ENCODE data around the gene MCM3AP.

Gene MCM3AP

DNA sequence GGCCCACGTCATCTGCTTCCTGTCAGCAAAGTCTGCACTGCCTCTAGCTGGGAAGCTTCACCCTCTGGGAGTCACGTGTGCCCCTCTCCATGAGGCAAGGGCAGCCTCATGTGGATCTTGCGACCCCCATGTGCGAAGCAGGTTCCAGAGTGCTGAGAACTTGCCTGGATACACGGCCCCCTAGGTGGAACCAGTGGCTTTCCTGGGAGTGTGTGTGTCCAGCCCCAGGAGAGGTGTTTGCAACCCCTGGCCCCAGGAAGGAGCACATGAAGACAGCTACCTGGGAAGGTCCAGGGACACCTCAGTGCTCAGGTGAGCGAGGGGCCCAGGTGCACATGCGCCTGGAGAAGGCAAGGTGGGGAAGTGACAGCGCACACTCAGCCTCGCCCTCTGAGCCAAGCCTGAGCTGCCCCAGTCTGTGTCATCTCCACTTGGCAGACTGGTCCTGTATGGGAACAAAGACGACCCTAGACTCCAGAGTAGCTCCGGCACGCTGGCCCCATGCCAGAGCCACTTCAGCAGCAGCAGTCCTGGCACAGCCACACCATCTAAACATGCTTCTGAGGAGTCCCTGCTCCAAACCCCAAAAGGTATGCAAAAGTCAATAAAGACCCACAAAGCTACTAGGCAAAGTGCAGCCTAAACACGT, 65.7 kb downstream of the MCM3AP start:
- H3K4me3 ChIP-seq (ENCODE audit: low read depth, low read length), result no peak overlapping the region
- TF ChIP-seq, protein P1, sequence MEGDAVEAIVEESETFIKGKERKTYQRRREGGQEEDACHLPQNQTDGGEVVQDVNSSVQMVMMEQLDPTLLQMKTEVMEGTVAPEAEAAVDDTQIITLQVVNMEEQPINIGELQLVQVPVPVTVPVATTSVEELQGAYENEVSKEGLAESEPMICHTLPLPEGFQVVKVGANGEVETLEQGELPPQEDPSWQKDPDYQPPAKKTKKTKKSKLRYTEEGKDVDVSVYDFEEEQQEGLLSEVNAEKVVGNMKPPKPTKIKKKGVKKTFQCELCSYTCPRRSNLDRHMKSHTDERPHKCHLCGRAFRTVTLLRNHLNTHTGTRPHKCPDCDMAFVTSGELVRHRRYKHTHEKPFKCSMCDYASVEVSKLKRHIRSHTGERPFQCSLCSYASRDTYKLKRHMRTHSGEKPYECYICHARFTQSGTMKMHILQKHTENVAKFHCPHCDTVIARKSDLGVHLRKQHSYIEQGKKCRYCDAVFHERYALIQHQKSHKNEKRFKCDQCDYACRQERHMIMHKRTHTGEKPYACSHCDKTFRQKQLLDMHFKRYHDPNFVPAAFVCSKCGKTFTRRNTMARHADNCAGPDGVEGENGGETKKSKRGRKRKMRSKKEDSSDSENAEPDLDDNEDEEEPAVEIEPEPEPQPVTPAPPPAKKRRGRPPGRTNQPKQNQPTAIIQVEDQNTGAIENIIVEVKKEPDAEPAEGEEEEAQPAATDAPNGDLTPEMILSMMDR (conservative IDR thresholded peaks at IDR 0.05; ENCODE audit: low read depth, low read length), result no peak
- DNase-seq (ENCODE audit: low read depth), result peak; percentile 12

- TF ChIP-seq, protein P1 (conservative IDR thresholded peaks at IDR 0.05; ENCODE audit: low read depth, low read length), result no peak
- no peak overlapping the region for H3K4me3 ChIP-seq (ENCODE audit: low read depth, low read length)
- no peak for DNase-seq (ENCODE audit: low read depth)
These were observed 66.4 kb downstream of the MCM3AP start for GRCh38 chr21:46218906-46219590.

GRCh38 chr21:46217511-46218196, 67.8 kb downstream of the MCM3AP start:
- no peak for DNase-seq (ENCODE audit: low read depth)
- H3K4me3 ChIP-seq (ENCODE audit: low read depth, low read length), result no peak overlapping the region
- TF ChIP-seq, protein P1 (conservative IDR thresholded peaks at IDR 0.05; ENCODE audit: low read depth, low read length), result no peak

DNA sequence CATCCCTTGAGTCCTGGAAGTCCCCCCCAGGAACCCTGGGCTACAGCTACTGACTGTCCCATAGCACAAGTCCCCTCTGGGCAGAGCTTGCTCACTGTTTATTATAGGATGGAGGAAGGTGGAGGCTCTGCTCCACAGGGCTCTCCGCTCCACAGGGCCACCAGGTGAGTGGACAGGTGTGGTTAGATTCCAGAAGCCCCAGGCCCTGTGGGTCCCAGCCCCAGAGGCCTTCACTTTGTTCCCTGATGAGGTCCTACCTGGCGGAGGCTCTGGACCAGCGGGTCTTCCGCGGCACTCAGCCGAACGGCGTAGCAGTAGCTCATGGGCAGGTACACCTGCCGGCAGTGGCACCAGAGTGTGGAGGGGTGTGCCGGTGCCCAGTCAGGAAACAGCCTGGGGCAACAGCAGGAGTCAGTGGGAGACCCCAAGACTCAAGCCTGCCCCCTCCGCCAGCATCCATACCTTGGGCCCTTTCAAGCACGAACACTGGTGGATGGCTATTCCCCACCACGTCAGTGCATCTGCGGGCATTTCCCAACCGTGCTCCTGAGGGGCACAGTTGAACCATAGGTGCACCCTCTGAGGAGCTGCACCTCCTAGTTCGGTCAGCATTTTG, 69.2 kb downstream of the MCM3AP start:
- TF ChIP-seq, protein P1 (conservative IDR thresholded peaks at IDR 0.05; ENCODE audit: low read depth, low read length), result no peak
- H3K4me3 ChIP-seq (ENCODE audit: low read depth, low read length), result no peak overlapping the region
- no peak for DNase-seq (ENCODE audit: low read depth)

- no peak for DNase-seq (ENCODE audit: low read depth)
- TF ChIP-seq, protein P1 (conservative IDR thresholded peaks at IDR 0.05; ENCODE audit: low read depth, low read length), result no peak
- H3K4me3 ChIP-seq (ENCODE audit: low read depth, low read length), result no peak overlapping the region
These were observed 69.8 kb downstream of the MCM3AP start for GRCh38 chr21:46215436-46216131.

DNA sequence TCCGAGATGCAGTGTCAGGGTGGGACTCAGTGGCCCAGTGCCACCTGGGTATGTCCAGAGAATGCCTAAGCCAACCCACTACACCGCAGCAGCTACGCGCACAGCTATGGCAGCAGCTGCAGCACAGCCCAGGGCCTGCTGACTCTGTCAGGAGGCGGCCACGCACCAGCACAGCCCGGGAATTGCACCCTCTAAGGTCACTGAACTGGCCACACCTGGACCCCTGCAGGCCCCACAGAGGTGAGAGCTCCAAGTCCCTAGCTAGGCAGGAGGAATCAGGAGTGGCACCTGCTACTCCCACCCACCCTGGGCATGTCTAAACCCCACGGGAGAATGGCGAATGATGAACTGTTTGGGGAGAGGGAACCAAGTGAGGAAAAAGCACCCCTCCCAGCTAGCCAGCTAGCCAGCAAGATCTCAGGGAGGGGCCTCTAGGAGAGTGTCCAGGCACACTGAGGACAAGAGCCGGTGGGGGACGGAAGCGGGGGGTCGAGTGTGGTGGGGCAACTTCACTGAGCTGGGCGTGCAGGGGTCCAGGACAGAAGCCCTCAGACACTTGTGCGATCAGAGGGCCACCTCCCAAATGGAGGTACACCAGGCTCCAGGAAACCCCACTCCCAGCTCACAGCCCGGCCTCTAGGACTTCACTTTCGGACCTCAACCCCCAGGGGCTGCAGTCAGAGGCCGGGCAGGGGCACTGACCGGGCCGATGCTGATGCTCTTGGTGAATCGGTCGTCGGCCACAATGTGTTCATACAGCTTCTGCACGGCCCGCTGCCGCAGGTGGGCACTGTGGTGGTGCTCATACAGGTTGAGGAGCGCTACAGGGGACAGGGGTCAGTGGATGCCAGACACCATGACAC, 70.7 kb downstream of the MCM3AP start:
- TF ChIP-seq, protein P1 (conservative IDR thresholded peaks at IDR 0.05; ENCODE audit: low read depth, low read length), result no peak
- no peak for DNase-seq (ENCODE audit: low read depth)
- no peak overlapping the region for H3K4me3 ChIP-seq (ENCODE audit: low read depth, low read length)

Measured in choroid plexus epithelial cell (primary cell).